HG03135 (cell line): ENCODE results near the gene TMEM116.
"Not testable (repeated sequence)": the region's sequence is repeated elsewhere in the genome, so short reads cannot be mapped to it uniquely, and the experiment has no call there.

ENCODE experiments used
- ATAC-seq: cut with Tn5 transposase; IDR thresholded peaks from one replicate; pipeline ENCODE4 v1.9.1; 2021; ENCODE audit warnings: mild to moderate bottlenecking, moderate library complexity; ENCODE audit not compliant: unreplicated experiment

Gene TMEM116

DNA sequence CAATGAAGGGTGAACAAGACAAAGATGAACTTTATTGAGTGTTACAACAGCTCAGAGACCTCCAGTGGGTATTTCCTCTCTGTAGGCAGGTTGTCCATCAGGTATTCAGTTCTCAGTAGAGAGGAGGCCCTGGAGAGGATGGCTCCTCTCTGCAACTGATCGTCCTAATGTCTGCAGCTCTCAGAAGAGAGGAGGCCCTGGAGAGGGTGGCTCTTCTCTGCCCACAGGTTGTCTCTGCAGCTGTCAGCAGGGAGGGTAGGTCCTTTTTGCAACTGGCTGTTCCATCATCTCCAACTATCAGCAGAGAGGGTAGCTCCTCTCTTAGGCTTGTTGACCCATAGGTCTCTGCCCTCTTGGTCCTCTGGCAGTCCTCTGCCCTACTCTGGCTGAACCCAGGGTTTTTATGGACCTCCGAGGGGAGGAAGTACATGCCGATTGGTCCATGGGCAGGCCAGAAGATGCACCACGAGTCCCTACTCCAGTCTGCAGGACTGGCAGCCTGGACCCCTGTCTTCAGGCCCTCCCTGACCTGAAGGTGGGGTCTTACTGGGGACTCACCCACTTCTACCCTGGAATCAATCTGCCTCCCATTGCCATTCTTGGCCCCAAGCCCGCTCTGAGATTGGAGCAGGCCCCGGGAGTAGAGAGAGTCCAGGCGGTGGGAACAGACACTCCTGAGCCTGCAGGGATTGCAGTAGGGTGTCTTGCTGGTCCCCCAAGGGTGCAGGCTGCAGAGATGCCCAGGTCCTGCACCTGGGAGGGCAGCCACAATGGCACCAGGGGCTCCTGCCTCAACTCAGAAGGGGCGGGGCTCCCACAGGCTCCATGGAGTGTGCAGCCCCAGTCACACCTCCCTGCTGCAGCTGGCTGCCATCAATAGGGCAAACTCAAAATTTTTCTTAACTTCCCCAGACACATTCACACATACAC, 2.3 kb downstream of the TMEM116 start:
- no peak for ATAC-seq

DNA sequence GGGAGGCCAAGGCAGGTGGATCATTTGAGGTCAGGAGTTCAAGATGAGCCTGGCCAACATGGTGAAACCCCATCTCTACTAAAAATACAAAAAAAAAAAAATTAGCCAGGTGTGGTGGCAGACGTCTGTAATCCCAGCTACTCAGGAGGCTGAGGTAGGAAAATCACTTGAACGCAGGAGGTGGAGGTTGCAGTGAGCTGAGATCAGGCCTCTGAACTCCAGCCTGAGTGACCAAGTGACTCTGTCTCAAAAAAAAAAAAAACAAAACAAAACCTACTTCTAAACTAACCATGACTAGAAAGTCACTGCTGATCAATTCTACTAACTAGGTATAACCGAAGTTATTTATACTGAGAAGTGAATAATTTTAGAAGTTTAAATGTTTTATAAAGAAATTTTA, 3.4 kb downstream of the TMEM116 start:
- ATAC-seq, result not testable (repeated sequence)

DNA sequence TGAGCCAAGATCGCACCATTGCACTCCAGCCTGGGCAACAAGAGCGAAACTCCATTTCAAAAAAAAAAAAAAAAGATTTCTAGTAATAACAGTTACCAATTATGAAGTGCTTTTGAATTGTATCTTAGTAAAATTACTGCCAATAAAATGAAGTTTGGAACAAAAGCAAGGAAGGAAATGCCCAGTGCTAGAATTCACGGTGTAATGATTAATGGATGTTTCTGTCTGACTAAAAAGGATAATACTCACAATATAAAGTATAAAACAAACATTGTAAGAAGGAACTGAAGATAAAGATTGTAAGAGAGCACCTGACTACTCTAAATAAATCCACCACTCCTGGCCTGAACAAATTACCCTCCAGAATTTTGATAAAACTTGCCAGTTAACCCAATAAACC, 4.0 kb downstream of the TMEM116 start:
- ATAC-seq, result no peak

DNA sequence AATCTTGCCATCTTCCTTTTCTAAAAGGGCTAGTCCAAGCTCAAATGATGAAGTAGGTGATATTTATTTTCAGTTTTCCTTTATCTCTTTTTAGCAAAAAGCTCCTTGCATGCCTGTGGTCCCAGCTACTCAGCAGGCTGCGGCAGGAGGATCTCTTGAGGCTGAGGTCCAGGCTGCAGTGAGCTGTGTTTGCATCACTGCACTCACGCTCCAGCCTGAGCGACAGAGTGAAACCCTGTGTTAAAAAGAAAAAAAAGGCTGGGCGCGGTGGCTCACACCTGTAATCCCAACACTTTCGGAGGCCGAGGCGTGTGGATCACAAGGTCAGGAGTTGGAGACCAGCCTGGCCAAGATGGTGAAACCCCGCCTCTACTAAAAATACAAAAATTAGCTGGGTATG, 5.0 kb downstream of the TMEM116 start:
- no peak for ATAC-seq

DNA sequence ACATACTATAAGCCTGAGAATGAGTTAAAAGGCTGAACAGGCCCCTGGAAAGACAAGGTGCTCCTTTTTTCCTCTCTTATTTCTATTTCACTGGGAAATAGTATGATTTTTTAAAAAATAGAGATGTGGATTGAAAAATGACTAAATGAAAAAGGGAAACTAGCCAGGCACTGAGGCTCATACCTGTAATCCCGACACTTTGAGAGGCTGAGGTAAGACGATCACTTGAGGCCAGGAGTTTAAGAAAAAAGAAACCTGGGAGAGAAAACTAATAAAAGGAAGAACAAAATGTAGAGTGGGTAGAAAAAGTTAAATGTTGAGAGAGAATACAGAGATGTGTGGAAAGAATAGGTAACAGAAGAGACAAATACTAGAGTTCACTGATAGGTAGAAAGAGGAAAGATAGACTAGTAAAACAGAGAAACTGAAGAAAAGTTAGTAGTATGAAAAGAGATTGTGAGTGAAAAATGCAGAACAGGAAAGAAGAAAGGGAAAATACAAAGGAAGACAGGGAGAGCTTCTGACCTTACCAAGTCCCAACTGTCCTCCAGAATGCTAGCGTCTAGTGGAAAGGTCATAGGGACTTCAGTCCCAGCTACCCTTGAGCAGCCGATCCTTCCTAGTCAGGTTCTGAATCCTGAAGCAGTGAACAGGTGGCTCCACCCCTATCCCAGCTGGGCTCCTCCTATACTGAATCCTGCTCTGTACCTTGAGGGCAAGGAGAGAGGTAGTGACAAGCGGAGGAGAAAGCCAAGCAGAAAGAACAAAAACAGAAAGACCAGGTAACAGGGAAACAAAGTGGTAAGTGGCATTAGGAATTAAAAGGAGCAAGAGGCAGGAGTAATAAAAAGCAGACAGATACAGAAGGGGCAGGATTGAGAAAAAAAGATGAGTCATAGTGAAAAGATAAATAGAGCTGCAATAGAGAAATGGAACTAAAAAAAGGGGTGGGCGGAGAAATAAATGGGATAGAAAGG, 7.3 kb downstream of the TMEM116 start:
- no peak for ATAC-seq

DNA sequence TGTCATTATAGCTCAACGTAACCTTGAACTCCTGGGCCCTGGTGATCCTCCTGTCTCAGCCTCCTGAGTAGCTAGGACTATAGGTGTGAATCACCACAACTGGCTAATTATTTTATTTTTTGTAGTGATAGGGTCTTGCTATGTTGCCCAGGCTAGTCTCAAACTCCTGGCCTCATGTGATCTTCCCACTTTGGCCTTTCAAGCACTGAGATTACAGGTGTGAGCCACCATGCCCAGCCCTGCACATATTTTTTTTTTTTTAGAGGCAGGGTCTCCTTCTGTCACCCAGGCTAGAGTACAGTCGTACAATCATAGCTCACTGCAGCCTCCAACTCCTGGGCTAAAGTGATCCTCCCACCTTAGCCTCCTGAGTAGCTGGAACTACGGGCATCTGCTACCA, 8.9 kb downstream of the TMEM116 start:
- no peak for ATAC-seq

DNA sequence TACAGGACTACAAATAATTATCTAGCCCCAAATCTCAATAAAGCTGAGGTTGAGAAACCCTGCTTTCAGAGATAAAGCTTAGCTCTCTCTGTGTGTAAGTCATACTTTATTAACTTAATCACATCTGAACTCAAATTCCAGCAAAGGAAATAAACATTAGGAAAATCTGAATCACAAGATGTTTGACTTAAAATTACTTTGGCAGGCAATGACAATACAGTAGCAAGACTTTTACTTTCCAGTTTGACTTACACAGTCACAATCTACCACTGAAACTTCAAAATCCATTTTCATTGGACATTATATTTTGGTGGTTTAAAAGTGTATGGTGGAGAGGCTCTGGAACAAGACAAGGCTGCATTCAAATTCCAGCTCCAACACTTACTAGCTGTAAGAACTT, 11.4 kb downstream of the TMEM116 start:
- no peak for ATAC-seq

DNA sequence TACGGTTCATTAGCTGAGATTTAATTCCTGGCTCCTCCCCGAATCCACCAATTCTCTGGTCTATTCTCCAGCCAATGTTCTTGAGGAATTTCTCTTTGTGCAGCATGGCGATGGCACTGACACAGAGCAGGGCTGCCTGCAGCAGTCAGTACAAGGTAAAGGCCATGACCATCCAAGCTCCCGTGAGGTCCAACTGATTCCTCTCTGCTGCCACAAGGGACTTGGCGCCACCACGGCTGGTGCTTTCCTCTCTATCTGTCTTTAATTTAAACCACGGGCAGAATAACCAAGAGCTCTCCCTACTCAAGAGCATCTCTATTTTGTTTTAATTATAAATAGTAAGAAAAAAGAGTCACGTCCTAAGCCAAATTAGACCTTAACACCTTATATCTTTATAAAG, 12.1 kb downstream of the TMEM116 start:
- no peak for ATAC-seq

DNA sequence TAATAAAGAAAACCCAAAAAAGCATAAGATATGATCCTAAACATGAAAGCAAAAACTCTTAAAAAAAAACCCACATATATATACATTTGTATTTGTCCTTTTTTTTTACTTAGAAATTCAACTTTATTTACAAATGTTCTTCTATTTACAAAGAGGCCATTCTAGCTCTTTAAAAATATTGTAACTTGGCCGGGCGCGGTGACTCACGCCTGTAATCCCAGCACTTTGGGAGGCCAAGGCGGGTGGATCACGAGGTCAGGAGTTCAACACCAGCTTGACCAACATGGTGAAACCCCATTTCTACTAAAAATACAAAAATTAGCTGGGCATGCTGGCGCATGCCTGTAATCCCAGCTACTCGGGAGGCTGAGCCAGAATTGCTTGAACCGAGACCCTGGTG, 13.8 kb downstream of the TMEM116 start:
- not testable (repeated sequence) for ATAC-seq

DNA sequence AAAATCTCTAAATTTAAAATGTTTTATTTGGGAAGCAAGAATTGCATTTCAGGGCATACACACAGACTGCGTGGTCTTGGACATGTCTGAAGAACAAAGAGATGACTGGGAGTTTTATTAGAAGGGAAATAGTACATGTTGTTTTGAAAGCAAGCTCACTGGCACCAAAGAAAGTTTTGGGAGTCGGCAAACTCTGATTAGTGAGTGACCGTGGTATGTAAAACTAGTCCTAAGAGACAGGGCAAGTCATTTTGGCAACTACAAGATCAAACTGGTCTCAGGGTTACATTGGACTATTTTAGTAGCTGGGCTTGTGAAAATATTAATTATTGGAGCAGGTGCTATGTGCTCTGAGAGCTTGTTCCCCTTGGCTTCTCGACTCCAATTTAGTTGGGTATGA, 14.9 kb downstream of the TMEM116 start:
- no peak for ATAC-seq

DNA sequence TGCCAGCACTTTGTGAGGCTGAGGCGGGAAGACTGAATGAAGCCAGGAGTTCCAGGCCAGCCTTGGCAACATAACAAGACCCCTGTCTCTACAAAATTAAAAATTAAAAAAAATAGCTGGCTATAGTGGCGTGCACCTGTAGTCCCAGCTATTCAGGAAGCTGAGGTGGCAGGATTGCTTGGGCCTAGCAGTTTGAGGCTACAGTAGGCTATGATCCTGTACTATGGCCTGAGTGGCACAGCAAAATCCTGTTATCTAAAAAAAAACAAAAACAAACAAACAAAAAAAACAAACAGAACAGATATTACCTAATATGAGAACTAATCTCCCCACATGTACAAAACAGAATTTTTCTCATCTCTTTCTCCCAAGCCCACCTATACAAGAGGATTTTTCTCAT, 15.7 kb downstream of the TMEM116 start:
- no peak for ATAC-seq

DNA sequence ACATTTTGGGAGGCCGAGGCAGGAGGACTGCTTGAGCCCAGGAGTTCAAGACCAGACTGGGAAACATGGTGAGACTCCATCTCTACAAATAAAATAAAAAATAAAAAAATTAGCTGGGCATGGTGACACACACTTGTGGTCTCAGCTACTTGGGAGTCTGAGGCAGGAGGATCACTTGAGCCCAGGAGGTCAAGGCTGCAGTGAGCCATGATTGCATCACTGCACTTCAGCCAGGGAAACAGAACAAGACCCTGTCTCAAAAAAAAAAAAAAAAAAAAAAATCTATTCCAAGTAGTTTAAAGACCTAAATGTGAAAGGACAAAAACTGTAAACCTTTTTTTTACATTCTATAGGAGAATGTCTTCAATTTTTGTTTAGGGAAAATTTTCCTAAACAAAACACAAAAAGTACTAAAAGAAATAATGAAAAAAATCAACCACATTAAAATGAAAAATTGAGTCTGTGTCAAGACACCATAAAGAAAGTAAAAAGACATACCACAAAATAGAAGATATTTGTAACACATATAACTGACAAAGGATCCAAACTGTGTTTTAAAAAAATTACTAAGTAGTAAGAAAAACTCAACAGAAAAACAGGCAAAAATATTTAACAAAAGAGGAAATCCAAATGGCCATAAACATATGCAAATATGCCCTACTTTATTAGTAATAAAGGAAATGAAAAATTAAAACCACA, 17.0 kb downstream of the TMEM116 start:
- no peak for ATAC-seq

DNA sequence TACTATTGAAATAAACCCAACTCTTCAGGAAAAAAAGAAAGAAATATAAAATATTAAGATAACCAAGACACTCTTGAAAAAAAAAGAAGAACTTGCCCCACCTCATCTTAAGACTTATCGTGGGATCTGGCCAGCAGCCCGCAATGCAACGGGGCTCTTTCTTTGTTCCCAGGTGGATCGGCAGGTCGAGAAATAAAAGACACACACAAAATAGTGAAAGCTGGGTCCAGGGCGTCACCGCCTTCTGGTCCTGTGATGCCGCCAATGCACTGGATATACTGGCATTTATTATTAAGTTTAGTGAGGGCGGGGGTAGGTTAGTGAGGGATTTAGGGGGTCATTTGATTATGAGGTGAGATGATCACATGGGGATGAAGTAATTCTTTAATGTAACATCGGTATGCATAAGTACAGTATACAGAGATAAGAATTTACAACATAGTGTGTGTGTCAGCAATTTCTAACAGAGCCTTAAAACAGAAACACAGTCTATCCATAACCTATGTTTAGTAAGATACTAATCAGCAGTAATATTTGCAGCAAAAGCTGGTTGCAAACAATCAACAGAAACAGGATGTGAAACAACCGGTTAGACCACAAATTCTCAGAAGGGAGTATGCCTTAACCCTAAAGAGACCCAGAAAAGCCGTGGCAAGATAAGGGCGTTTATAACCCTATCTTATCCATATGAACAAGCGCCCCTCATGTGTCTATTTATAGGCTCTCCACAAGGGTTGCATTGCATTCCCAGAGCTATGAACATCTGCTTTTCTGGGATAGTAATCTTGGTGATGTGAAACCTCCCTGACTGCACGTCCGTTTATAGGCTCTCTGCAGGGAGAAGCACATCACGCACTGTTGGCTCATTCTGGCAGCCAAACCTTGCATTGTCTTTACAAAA, 18.5 kb downstream of the TMEM116 start:
- peak; percentile 48 for ATAC-seq

DNA sequence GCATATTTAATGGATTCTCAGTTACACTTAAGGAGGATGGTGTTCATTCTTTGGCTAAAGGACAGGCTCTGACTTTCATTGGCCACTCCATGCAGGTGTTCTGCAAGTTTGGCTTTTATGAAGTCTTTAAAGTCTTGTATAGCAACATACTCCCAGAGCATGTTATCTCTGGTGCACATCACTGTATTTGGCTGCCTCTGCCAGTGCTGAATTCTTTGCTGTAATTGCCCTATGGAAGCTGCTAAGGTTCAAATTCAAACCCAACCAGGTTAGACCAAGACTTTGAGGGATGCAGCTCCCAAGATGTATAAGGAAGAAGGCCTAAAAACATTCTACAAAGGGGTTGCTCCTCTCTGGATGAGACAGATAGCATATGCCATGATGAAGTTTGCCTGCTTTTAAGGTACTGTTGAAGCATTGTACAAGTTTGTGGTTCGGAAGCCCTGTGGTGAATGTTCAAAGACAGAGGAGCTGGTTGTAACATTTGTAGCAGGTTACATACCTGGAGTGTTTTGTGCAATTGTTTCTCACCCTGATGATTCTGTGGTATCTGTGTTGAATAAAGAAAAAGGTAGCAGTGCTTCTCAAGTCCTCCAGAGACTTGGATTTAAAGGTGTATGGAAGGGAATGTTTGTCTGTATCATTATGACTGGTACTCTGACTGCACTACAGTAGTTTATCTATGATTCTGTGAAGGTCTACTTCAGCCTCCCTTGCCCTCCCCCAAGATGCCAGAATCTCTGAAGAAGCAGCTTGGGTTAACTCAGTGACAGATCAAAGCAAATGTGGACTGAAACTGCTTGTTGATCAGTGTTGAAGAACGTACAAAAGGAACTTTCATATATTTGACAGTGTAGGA, 19.4 kb downstream of the TMEM116 start:
- peak; percentile 67 for ATAC-seq

DNA sequence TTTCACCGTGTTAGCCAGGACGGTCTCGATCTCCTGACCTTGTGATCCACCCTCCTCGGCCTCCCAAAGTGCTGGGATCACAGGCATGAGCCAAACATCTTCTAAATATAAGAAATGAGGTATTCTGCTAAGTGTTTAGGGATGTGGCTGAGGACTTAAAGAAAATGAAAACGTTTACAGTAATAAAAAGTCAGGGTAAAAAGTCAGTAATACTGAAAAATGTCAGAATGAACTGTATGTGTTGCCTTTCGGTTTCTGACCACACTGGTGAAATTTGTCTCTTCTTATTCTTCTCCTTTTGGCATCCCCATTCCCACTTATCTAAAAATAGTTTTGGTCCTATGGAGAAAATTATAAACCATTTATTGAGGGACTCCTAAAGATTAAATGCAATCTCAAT, 20.5 kb downstream of the TMEM116 start:
- no peak for ATAC-seq

DNA sequence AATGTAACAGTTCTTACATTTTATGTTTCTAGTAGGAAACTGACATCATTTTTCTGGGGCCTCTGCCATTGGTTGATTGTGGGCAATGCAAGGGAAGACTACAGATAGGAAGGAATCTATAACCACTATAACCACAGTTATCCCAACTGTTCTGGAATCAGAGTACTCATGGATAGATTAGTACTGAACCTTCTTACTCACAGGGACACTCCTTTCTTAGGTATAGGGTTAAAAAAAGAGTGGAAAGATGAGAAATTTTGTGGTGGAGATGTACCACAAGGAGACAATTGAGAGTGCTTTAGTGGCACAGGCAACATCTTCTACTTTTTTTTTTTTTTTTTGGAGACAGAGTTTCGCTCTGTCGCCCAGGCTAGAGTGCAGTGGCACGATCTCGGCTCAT, 21.0 kb downstream of the TMEM116 start:
- no peak for ATAC-seq

DNA sequence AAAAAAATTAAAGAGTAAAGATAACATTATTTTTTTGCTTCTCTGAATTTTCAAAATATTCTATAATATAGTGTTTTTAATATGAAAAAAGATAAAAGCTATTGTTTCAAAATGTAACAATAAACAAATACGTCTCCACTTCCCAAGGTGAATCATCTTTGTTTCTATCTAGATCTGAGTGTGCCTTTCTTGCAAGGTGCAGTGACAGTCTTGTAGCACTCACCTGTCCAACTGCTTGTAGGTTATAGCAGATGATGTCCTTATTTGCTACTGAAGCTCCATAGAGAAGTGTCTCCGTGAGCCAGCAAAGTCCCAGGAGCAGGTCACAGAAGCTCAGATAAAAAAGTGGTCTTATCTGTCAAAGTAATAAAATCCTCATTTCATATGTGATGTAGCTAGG, 21.4 kb downstream of the TMEM116 start:
- no peak for ATAC-seq

DNA sequence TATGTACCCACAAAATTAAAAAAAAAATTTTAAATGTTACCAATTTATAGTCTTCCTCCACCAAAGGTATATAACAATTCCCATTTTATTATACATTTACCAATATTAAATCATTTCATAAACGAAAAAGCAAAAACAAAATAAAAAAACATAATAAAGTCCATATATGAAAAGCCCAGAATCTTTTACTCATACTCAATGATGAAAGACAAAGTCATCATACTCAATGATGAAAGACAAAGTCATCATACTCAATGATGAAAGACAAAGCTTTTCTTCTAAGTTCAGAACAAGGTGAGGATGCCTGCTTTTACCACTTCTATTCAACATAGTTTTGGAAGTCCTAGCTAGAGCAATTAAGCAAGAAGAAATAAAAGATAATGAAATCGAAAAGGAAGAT, 28.1 kb downstream of the TMEM116 start:
- no peak for ATAC-seq

DNA sequence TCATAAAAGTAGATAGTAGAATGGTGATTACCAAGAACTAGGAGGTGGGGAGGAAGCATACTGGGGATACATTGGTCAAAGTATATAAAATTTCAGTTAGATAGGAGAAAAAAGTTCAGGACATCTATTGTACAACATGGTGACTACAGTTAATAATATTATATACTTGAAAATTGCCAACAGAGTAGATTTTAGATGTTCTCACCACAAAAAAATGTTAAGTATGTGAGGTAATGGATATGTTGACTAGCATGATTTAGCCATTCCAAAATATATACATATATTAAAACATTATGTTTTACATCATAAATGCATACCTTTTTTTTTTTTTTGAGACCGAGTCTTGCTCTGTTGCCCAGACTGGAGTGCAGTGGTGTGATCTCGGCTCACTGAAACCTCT, 31.0 kb downstream of the TMEM116 start:
- no peak for ATAC-seq
